ENCODE measurements around the gene MEG3.

DNA sequence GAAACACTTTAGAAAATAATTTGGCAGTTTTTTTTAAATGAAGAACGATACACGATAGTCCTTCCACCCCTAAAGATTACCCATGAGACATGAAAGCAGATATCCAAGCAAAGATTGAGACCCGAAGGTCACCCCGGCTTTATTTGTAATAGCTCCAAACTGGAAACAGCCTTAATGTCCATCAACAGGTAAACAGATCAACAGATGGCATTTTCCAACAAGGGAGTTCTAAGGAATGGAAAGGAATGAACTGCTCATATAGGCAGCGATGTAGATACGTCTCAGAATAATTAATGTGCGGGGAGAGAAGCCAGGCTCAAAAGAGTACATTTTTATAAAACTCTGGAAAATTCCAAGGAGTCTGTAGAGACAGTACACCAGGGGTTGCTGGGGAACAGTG is 23.7 kb upstream of the MEG3 start:
- TF ChIP-seq CTCF (IDR thresholded peaks at IDR 0.05) (no peak), POLR2AphosphoS5 (IDR thresholded peaks at IDR 0.05) (no peak), EP300 (IDR thresholded peaks at IDR 0.05) (no peak)
